Activated CD4-positive, alpha-beta T cell treated with anti-CD3 and anti-CD28 coated beads for 4 hours (primary cell): ENCODE data around the gene MPP4.

Experiments
- DNase-seq, 2 donors: peaks; one replicate each; pipeline ENCODE4 v3.0.0-alpha.2; 2020

The MPP4 gene

DNA sequence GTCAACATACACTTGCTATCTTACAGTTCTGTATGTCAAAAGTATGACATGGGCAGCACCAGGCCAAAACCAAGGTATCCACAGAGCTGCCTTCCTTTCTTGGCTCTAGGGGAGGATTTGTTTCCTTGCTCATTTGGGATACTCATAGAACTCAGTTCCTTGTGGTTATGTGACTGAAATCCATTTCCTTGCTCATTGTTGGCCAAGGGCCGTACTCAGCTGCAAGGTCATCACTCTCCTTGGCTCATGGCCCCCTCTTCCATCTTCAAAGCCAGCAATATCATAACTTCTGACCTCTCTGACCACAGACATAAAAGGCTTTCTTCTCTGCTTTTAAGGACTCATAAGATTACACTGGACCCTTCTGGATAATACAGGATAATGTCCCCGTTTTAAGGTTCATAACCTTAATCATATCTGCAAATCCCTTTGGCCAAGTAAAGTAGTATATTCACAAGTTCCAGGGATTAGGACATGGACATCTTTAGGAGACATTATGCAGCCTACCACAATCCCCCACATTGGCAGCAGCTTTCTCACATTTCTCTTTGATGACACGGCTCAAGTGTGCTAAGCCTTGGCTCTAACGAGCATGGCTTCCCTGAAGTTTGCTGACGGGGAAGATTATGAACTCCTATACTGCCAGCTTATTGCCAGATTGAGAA, 76.0 kb downstream of the MPP4 start:
- DNase-seq, result no peak

DNA sequence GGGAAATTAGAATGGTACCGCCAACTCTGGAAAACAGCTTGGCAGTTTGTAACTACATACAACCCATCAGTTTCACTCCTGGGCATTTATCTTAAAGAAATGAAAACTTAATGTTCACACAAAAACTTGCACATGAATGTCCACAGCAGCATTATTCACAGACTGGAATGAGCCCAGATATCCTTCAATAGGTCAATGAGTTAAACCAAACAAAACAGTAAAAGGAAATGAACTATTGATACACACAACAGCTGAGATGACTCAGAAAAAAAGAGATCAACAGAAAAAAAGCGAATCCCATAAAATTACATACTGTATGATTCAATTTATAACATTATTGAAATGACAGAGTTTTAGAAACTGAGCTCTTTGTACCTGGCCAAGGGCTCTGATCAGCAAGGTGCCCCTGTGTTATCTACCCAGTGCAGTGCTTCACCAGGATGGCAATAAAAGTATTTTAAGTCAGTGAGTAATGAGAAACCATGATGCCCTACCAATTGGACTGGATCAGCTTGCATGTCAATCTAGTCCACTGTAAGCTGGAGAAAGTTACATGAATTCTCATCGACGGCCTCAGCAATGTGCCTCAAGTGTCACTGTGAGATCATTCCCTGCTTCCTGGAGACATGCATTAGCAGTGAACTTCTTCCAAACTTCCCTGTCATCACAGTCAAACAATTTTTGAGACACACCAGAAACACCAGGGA, 77.0 kb downstream of the MPP4 start:
- no peak for DNase-seq

DNA sequence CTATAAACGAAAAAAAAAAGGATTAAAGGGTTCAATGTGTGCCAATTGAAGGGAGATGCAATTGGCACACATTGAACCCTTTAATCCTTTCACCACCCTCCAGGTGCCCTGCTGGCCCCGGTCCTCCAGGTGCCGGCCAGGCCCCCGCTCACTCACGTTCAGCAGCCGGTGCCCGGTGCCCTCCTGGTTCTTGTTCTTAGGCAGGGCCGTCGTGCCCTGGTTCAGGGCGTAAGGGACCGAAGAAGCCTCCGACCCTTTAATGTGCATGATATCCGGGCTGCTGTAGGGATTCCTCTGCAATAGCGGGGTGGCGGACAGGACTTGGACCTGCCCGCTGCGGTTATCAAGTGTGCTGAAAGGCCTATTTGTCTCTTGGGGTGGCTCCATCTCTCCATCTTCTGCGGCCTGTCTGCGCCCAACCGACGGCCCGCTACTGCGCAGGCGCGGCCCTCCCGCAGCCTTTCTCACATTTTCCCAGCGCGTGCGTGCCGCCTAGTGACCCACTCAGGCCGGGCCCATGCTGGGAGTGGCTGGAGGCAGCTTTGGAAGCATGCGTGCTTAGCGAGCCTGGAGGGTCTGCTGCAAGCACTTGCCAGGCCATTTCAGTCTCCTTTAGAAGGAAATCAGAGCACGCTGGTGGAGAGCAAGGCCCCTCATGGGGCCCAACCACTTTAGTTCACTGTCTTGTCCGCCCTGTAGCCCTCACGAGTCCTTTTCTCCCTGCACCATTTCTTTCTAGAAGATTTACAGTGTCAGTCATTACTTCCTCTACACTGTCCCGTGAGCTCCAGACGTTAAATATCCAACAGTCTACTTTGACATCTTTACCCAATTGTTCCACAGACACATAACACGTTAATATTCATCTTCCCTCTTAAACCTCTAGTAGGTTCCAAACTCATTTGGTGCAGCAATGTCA, 79.4 kb downstream of the MPP4 start:
- no peak for DNase-seq

DNA sequence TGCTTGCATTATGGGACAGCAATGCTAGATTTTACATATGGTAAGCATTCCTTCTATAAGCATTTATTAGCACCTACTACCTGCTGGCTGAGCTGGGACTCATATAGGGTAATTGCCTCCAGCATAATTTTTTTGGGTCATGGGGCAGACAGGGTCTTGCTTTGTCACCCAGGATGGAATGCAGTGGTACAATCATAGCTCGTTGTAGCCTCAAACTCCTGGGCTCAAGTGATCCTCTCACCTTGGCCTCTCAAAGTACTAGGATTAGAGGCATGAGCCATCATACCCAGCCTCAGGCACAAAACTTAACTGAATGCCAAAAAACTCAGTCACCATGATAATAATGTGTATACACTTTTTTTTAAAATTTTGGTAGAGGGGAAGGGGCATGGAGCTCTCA, 90.4 kb downstream of the MPP4 start:
- DNase-seq, result no peak

DNA sequence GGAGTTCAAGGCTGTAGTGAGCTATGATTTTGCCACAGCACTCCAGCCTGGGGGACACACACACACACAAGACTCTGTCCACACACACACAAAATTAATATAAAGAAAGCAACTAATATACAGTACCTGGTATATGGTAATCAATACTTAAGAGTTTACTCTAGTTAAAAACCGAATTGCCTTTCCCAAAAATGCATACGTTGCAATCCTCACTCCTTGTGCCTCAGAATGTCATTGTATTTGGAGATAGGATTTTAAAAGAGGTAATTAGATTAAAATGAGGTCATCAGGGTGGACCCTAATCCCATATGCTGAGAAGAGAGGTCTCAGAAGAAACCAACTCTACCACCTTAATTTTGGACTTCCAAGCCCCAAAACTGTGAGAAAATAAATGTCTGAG, 90.9 kb downstream of the MPP4 start:
- no peak for DNase-seq

DNA sequence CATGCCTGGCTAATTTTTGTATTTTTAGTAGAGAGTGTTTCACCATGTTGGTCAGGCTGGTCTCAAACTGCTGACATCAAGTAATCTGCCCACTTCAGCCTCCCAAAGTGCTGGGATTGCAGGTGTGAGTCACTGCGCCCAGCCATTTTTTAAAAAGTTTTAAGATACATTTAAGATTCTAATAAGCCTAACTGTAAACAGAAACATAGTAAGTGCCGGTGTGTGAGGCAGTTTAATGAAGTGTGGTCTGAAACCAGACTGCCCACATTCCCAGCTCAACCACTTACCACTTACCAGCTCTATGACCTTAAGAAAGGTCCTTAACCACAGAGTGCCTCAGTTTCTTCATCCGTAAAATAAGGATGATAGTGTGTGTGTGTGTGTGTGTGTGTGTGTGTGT, 97.5 kb downstream of the MPP4 start:
- DNase-seq, result no peak

DNA sequence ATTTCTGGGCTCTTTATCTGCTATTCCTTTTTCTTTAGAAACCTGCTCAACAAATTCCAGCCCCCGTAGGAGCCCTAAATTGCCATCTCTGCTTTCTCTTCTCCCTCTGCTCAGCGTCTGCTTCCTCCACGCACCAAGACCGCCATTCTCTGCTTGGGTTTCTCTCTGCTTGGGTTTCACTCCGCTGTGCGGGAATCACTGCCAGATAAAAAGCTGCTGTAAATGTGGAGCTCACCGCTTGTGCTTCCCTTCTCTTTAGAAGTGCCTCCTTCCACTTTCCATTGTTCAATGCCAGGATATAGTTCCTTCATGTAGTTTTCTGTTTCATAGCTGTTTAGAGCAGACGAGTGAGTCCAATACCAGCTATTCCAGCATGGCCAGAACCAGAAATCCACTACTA, 101.0 kb downstream of the MPP4 start:
- DNase-seq, result no peak
